ENCODE data around the gene CD2.

CD2 gene, protein sequence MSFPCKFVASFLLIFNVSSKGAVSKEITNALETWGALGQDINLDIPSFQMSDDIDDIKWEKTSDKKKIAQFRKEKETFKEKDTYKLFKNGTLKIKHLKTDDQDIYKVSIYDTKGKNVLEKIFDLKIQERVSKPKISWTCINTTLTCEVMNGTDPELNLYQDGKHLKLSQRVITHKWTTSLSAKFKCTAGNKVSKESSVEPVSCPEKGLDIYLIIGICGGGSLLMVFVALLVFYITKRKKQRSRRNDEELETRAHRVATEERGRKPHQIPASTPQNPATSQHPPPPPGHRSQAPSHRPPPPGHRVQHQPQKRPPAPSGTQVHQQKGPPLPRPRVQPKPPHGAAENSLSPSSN

DNA sequence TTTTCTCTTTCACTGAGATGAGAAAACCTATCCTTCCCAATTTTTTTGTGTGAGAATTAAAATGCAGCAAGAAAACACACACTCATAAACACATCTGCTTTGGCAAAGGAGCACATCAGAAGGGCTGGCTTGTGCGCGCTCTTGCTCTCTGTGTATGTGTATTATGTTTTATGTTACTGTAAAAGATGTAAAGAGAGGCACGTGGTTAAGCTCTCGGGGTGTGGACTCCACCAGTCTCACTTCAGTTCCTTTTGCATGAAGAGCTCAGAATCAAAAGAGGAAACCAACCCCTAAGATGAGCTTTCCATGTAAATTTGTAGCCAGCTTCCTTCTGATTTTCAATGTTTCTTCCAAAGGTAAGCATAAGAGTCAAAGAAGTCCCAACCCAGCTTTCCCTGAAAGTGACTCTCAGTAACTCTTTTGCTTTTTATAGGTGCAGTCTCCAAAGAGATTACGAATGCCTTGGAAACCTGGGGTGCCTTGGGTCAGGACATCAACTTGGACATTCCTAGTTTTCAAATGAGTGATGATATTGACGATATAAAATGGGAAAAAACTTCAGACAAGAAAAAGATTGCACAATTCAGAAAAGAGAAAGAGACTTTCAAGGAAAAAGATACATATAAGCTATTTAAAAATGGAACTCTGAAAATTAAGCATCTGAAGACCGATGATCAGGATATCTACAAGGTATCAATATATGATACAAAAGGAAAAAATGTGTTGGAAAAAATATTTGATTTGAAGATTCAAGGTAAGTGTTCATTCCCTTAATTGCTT is at the start of gene CD2:
Gene CD2, plus strand, starts transcription at position 233 of the 780 bp plus-strand sequence. Its CDS starts 63 bp downstream, at position 296.
- DNase-seq, result no peak

DNA sequence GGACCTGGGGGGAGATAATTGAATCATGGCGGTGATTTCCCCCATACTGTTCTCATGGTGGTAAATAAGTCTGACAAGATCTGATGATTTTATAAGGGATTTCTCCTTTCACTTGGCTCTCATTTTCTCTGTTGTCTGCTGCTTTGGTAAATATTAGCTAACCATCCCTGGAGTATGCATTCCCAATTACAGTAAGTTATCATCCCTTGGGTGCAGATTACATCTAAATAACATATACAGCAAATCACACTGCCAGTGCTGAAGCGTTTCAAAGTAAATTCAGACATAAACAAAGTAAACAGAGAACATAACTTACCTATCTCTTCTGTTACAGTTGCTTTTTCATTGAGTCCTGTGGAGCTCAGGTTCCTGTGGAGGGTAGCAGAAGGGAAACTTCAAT is 48.1 kb upstream of the CD2 start:
- no peak for DNase-seq

DNA sequence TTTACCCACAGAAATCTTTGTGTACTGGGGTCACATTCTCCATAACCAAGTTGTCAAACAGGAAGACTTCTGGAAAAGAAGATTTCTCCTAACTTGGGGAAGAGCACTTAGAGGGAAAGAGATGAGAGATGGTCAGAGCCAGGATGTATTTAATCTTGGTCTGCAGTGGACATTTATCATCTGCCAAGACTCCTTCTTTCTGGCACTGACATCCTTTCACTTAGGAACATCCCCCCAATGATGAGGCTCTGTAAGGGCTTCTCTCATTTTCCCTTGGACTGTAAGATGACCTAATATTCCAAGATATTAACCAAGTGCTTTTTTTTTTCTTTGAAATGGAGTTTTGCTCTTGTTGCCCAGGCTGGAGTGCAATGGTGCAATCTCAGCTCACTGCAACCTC is 47.4 kb upstream of the CD2 start:
- no peak for DNase-seq

DNA sequence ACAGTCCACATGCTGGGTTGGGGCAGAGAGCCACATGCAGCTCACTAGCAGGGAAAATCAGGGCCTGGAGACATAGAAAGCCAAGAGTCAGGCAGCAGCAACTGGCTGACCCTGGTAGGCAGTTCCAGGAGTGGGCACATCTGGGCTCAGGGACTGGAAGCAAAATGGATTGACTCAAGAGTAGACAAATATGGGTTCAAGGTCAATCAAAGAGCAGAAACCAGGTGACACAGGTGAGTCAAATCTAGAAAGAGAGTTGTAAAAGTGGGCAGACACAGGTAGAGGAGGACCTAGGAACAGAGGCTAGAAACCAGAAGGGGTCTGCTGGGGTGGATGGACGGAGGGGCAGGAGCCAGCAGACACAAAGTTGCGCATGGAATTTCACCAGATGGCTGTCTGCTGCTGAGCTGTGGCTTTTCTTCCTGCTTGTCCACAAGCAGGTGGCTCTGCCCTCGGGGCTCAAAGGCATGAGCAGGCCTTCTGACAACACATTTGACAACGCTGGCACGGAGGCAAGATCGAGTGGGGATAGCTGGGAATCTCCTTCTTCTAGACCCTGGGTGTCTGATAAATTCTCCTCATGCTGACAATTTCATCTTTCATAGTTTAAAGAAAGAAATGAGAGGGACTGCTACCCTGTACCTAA is 45.9 kb upstream of the CD2 start:
- no peak for DNase-seq

DNA sequence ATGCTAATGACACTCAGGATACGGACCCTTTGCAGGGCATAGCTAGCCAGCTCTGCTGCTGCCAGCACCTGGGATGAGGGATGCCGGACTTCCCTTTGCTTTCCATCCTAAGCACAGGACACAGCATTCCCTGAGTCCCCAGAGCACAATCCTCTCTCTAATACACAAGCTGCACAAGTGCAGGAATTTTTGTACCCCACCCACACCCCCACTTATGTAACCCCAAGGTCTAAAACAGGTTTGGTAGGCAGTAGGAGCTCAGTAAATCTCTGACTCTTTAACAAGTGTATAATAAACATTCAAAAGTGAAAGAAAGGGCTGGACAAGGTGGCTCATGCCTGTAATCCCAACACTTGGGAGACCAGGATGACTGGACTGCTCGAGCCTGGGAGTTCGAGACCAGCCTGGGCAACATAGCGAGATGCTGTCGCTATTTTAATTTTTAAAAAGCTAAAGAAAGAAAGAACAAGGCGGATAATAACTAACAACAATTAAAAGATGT is 44.5 kb upstream of the CD2 start:
- DNase-seq, result no peak

DNA sequence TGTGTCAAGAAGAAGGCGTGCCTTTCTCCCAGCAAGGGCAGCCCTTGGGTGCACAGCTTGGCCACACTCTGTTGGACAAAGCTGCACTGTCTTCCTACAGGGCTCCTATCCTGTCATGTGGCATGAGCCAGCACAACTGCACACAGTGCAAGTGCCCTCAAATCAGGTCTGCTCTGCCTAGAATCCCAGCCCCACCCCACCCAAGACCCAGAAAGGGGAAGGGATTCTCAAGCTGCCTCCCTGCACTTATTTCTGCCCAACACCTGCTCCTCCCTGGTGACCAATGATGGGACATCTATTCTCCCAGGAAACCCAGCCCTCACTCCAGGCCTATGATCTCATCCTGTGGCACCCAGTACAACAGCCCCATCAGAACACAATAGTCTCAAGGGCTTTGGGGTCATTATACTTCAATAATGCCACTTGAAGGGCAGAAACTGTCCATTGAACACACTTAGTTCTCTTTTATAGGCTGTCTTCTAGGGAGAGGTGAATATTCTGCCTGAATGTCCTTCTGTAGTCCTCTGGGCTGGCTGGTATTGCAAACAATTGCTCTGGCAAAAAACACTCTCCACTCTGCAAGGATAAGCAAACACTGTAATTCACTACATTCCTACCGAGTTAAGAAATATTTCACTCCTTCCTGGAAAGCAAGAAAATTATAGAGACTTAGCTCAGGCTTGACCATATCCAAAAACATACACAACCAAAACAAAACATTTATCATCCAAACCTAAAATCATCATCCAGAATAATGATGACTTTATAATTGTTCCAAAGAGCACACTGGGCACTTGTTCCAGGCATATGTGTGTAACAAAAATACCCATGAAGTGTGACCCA is 43.6 kb upstream of the CD2 start:
- DNase-seq, result peak in 13 of 58 donors; percentile 2 to 40 (median 22)

DNA sequence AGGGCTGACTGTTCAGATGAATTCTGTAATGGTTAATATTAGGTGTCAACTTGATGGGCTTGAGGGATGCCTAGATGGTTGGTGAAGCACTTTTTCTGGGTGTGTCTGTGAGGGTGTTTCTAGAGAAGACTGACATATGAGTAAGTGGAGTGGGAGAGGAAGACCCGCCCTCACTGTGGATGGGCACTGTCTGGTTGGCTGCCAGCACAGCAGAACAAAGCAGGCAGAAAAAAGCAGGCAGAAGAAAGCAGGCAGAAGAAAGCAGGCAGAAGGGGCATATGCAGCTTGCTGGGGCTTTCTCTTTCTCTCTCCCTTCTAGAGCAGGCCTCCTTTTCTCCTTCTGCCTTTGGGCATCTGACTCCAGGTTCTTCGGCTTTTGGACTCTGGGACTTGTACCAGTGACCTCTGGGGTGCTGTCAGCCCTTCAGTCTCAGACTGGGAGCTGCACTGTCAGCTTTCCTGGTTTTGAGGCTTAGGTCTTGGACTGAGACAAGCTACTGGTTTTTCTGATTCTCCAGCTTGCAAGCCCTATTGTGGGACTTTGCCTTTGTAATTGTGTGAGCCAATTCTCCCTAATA is 42.9 kb upstream of the CD2 start:
- peak in 1 of 58 donors; percentile 9 for DNase-seq

DNA sequence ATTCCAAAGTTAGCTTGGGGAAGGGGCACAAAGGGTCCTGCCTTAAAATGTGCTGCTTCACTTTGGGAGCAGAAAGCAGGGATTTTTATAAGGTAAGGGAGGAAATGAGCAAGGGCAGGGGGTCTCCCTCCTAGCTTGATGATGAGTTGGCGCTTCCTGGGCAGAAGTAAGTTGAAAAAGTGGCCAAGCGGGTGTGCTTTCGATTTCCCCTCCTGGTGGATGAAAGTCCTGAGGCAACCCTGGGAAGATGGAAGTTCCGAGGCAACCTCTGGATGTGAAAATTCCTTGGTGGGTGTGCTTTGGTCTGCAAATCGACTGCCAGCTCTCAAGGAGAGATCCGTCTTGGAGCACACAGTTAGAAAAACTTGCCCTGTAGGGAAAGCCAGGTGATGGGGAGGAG is 41.7 kb upstream of the CD2 start:
- no peak for DNase-seq

DNA sequence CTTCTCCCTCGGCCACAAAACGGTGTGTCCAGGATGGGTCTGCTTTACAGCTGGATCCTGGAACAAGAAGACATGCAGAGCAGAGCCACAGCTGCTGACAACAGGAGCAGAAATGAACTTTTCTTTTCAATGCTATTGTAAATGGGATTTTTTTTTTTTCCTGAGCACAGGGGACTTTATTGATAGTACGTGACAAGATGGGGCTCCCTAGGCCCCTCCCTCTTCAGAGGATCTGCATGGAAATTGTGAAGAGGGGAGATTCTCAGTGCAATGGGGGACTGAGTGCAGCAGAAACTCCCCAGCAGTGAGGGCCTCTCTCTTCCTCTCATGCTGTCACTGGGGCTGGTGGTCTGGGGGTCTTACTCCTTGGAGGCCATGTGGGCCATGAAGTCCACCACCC is 40.8 kb upstream of the CD2 start:
- DNase-seq, result no peak

DNA sequence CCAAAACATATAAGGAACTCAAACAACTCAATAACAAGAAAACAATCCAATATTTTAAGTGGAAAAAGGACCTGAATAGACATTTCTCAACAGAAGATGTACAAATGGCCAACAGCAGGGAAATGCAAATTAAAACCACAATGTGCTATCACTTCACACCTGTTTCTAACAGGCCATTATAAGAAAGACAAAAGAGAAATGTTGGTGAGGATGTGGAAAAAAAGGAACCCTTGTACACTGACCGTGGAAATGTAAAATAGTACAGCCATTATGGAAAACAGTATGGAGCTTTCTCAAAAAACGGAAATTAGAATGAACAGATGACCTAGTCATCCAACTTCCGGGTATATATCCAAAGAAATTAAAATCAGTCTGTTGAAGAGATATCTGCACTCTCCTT is 37.8 kb upstream of the CD2 start:
- DNase-seq, result no peak

DNA sequence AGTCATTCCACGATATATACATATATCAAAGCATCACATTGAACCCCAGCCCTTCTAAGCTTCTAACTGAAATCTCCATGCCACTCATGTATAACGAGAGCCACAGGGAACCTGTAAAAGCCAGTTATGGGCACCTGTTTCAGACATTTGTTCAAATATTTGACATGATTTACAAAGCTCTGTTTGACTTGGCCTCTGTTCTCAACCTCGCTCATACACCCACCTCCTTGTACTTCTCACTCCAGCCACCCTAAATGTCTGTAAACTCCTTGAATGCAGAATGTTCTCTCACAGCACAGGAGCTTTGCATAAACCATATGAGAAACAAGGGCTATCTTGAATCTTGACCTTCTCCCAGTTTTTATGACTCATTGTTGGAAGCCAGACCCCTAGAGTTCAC is 36.9 kb upstream of the CD2 start:
- DNase-seq, result no peak

DNA sequence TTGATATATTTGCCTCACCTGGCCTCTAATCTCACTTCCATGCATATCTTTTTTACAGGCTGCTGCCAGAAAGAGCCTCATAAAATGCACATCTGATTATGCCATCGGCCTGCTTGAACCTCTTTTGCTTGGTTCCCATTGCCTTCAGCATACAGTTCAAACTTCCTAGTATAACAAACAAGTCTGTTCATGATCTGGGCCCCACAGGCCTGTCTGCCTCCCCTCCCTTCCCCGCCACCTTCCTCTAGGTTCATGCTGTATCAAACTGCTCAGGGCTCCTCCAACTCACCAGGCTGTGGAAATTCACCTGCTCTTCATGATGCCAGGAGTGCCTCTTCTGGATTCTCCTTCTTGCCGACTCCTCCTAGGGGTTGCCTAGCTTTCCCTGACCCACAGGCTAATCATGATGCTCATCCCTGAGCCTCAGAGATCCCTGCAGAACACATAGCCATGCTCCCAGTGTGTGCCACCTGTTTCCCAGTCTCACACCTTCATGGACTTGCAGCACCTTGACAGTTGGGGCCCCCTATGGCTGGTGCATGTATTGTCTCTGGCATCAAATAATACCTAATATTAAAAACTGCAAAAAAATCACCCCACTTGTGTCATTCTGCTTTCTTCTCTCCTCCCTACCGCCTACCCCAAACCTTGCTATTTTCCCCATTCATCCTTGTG is 33.7 kb upstream of the CD2 start:
- no peak for DNase-seq

DNA sequence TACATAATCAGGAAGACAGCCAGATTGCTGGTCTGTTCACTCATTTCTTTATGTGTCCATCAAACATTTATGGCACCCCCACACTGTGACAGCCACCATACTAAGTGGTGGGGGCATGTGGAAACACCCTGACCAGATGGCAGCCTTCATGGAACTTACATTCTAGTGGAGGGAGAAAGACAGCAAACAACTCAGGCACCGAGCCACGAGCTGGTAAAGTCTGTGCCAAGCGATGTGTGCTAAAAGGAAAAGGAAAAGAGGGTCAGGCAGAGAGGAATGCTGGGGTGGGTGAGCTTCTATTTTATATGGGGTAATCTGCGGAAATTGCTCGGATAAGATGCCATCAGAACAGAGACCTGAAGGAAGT is 33.2 kb upstream of the CD2 start:
- no peak for DNase-seq

DNA sequence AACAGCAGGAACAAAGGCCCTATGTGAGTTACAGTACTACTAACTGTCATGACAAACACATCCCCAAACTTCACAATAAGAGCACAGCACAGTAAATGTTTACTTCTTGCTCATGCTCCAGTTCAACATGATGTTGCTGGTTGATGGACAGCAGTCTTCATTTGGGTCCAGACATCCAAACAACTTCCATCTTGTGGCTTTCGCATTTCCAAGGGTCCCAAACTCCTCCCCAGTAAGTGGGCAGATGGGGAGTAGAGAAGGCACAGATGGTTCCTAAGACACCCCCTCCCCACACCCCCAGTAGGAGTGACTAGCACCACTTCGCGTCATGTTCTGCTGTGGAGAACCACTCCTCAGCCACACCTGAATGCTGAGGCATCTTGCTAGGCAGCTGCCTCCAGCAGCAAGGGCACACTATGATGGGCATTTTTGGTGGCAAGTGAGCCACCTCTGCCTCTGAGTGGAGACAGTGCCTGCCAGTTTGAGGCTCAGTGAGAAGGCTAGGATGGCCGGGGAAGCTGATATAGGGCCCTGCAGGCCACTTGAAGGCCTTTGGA is 32.7 kb upstream of the CD2 start:
- DNase-seq, result no peak

DNA sequence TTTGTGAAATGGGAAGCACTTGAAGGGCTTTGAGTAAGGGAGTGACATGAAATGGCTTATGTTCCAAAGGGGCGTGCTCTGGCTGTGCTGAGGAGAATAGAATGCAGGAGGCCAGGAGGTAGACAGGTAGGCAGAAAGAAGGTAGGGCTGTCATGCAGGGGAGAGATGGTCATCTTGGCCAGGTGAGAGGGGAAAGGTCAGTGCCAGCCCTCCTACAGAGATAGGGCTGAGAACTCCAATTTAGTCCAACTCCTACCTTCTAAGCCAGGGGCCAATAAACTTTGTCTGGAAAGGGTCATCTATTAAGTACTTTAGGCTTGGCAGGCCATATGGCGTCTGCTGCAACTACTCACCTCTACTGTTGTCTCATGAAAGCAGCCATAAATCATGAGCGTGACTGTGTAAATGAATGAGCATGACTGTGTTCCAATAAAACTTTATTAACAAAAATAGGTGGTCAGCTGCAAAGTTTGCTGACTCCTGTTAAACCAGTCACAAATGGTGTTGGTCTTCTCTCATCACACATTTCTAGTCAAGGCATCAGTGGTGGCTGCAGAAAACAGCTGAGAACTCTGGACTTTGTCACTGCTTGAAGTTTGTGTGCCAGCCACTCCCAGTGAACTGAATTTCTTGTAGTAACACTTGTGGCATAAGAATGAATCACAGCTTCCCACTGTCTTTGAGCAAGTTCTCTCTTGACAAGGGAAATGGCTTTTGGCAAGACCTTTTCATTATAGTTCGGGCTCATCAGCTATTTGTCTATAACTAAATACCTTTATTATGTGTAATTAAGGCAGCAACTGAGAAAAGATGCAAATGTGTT is 32.0 kb upstream of the CD2 start:
- DNase-seq, result no peak

DNA sequence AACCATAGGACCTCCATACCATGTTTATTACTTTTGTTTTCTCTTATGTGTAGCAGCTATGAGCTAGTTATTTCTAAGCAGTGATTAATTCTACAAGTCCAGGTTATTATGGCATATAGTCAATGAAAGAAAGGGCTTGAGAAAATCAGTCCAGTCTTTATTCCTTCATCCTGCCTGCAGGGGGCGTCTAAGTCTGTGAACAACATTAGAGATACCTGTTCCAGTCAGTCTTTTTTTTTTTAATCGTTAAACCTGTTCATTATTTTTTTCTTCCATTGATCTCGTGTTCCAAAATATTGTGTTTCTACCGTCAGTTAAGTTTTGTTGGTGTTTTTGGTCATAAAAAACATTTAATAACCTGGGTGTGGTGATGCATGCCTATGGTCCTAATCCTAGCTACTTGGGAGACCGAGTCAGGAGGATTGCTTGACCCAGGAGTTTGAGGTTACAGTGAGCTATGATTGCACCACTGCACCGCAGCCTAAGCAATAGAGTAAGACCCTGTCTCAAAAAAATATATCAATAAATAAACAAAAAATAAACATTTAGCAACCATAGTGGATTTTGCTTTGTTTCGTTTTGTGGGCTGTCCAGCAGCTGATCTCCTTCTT is 29.4 kb upstream of the CD2 start:
- peak in 14 of 58 donors; percentile 4 to 52 (median 24) for DNase-seq

DNA sequence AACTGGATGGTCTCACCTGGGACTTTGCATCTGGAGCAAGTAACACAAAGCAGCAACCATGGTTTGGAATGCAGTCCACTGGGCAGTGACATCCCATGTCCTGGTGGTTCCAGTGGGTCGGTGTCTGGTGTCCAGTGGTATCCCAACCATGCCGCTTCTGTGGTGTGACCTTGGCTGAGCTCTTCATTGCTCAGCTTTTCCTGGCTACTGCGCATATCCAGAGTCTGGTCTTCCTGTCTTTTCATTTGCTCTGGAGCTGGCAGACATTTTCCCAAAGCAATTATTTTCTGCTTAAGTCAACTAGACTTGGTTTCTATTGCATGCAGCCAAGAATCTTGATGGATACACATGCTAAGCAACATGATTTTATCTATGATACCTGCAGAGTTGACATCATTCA is 28.4 kb upstream of the CD2 start:
- DNase-seq, result no peak
